Measurements from ENCODE around the gene FAM184B. TPM values are rescaled to one million over a fixed set of nuclear protein-coding genes. Genes with fewer than 3 reads are reported as not detected.

The FAM184B gene
- total RNA-seq, 1 experiment from 2014 or later, result 0.17 TPM

DNA sequence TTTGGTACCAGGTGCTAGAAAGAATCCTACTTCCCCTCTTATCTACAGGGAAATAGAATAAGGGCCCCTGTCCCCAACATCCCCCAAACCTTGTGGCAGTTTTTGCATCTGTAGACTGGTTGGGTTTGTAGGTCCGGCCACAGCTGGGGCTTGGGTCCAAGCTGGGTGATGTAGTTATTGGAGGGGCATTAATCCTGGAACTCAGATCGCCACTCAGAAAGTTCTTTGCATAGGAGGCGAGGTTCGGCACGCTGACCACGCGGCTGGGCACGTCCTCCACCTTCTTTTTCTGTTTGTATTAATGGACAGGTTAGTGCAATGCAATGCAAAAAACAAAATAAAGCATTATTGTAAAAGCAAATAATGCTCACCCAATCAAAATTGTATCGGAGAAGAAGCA is 147.8 kb downstream of the FAM184B start (continued):
- no peak for TF ChIP-seq AFF4 (CRISPR knock-in tag; IDR thresholded peaks at IDR 0.05; ENCODE audit: borderline replicate concordance)
- TF ChIP-seq, protein P1, sequence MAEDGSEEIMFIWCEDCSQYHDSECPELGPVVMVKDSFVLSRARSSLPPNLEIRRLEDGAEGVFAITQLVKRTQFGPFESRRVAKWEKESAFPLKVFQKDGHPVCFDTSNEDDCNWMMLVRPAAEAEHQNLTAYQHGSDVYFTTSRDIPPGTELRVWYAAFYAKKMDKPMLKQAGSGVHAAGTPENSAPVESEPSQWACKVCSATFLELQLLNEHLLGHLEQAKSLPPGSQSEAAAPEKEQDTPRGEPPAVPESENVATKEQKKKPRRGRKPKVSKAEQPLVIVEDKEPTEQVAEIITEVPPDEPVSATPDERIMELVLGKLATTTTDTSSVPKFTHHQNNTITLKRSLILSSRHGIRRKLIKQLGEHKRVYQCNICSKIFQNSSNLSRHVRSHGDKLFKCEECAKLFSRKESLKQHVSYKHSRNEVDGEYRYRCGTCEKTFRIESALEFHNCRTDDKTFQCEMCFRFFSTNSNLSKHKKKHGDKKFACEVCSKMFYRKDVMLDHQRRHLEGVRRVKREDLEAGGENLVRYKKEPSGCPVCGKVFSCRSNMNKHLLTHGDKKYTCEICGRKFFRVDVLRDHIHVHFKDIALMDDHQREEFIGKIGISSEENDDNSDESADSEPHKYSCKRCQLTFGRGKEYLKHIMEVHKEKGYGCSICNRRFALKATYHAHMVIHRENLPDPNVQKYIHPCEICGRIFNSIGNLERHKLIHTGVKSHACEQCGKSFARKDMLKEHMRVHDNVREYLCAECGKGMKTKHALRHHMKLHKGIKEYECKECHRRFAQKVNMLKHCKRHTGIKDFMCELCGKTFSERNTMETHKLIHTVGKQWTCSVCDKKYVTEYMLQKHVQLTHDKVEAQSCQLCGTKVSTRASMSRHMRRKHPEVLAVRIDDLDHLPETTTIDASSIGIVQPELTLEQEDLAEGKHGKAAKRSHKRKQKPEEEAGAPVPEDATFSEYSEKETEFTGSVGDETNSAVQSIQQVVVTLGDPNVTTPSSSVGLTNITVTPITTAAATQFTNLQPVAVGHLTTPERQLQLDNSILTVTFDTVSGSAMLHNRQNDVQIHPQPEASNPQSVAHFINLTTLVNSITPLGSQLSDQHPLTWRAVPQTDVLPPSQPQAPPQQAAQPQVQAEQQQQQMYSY (CRISPR knock-in tag; IDR thresholded peaks at IDR 0.05), result no peak
- no peak for TF ChIP-seq EMX1 (CRISPR knock-in tag; IDR thresholded peaks at IDR 0.05)
- TF ChIP-seq ZNF232 (CRISPR knock-in tag; IDR thresholded peaks at IDR 0.05), result no peak

- ChIA-PET POLR2A (no interaction called here), CTCF (no interaction called here)
- Mint-ChIP-seq H3K36me3 (peaks cover 83% of the 10 kb centered on the region), H3K4me3 (no peak overlapping the region), H3K27ac (no peak overlapping the region), H3K9me3 (no peaks in the 10 kb centered on the region), H3K4me1 (no peaks in the 10 kb centered on the region), H3K27me3 (ENCODE audit: low read depth) (no peaks in the 10 kb centered on the region)
- DNase-seq (ENCODE audit: low spot score) (no peak), ATAC-seq (peak; percentile 39)
- TF ChIP-seq PREB (CRISPR knock-in tag; IDR thresholded peaks at IDR 0.05; ENCODE audit: borderline replicate concordance) (no peak), FOXP4 (CRISPR knock-in tag; IDR thresholded peaks at IDR 0.05) (no peak), AR (CRISPR knock-in tag; IDR thresholded peaks at IDR 0.05) (no peak), TCF7 (CRISPR knock-in tag; IDR thresholded peaks at IDR 0.05; ENCODE audit: low read depth) (no peak), GTF2I (CRISPR knock-in tag; conservative IDR thresholded peaks at IDR 0.05) (no peak), MXD4 (CRISPR knock-in tag; IDR thresholded peaks at IDR 0.05; ENCODE audit: borderline replicate concordance) (no peak), CREB1 (CRISPR knock-in tag; IDR thresholded peaks at IDR 0.05) (no peak), NFE2L1 (CRISPR knock-in tag; IDR thresholded peaks at IDR 0.05) (no peak)
- TF ChIP-seq, protein P2, sequence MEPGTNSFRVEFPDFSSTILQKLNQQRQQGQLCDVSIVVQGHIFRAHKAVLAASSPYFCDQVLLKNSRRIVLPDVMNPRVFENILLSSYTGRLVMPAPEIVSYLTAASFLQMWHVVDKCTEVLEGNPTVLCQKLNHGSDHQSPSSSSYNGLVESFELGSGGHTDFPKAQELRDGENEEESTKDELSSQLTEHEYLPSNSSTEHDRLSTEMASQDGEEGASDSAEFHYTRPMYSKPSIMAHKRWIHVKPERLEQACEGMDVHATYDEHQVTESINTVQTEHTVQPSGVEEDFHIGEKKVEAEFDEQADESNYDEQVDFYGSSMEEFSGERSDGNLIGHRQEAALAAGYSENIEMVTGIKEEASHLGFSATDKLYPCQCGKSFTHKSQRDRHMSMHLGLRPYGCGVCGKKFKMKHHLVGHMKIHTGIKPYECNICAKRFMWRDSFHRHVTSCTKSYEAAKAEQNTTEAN (CRISPR knock-in tag; IDR thresholded peaks at IDR 0.05), result no peak
These were observed 151.2 kb downstream of the FAM184B start for GRCh38 chr4:17630228-17630627.

Measured in WTC11 (cell line).